Measurements from ENCODE around the gene SEMA4D.

DNA sequence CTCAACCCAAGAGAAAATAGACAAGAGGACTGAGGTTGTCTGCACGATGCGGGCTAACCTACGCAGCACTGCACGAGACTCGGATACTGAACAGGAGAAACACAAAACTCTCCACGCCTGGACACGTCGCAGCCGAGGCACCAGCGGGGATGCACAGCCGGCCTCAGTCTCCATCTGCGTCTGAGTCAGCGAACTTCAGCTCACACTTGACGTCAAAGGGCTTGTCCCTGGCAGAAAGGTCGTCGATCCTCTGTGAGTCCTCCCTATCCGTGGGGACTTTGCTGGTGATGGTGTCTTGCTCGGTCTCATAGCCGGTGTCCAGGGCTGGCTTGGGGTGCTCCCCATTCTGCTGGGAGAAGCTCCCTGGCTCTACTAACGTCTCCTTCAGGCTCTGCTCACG lies 119.4 kb downstream of the SEMA4D start:
- TF ChIP-seq POLR2A (IDR thresholded peaks at IDR 0.05; ENCODE audit: low read length) = no peak
- no peak for TF ChIP-seq GATA1 (IDR thresholded peaks at IDR 0.05; ENCODE audit: low read depth, low read length)

All from erythroblast (primary cell).